Heart left ventricle (tissue), 13 donors: Measurements from ENCODE around the gene SPTBN4.

ENCODE experiments used
- CTCF ChIP-seq, 12 donors: fragments of 200-600 bp; sonication (generic) in 4 of 12; IDR thresholded peaks; one replicate each; pipeline versions ENCODE4 v1.5.0 to v1.8.0; 2018 to 2022; ENCODE audit warnings: antibody characterized with exemption in 12 of 12, mild to moderate bottlenecking in 5 of 12
- POLR2A ChIP-seq, 2 donors: fragments of 450-650 bp; IDR thresholded peaks; one replicate each; pipeline ENCODE4 v1.6.1; 2017; ENCODE audit warnings: antibody characterized with exemption in 2 of 2, mild to moderate bottlenecking in 2 of 2, moderate library complexity in 2 of 2
- donor health status: ischemic (EF 13 %, LVEDD 7.1; RV severe dilation, severe dysfunction).
- donor health status: DM: no; HTN: yes; CAD: no.
- donor health status: DM: no; HTN: no; CAD: no.
- donor health status: ischemic (EF 25% LVEDD 6.9; RV normal size, moderate dysfunction).
- donor health status: ischemic (EF 25% LVEDD 5.7; RV mildly dilated, moderate dysfunction).
- donor health status: ischemic (EF 35%, LVEDD 5.7; RV mildly dilated, moderate dysfunction).
- donor health status: nonischemic (EF 11% LVEDD 7.7; RV severe dilation, severe dysfunction).
- donor health status: DM: yes; HTN: yes; CAD: no.
- donor health status: PGD.
- donor health status: ischemic (EF 29% LVEDD 5.4; RV normal size, mild dysfunction).
- donor health status: nonischemic (EF 23%, LVEDD 6.1; RV moderate dilation, normal function).

- no peak for TF ChIP-seq POLR2A (IDR thresholded peaks at IDR 0.05)
- TF ChIP-seq CTCF (IDR thresholded peaks at IDR 0.05): no peak
Observed at GRCh38 chr19:40449506-40449905, 17.3 kb upstream of the SPTBN4 start.
